NCI-H1694 treated with DMSO at 0.1 percent for 48 hours (cell line): ENCODE measurements around the gene TRO.

Experiments
- DNase-seq: peaks from one replicate; lab custom pipeline; 2025; lab: John Stamatoyannopoulos, UW

The TRO gene

DNA sequence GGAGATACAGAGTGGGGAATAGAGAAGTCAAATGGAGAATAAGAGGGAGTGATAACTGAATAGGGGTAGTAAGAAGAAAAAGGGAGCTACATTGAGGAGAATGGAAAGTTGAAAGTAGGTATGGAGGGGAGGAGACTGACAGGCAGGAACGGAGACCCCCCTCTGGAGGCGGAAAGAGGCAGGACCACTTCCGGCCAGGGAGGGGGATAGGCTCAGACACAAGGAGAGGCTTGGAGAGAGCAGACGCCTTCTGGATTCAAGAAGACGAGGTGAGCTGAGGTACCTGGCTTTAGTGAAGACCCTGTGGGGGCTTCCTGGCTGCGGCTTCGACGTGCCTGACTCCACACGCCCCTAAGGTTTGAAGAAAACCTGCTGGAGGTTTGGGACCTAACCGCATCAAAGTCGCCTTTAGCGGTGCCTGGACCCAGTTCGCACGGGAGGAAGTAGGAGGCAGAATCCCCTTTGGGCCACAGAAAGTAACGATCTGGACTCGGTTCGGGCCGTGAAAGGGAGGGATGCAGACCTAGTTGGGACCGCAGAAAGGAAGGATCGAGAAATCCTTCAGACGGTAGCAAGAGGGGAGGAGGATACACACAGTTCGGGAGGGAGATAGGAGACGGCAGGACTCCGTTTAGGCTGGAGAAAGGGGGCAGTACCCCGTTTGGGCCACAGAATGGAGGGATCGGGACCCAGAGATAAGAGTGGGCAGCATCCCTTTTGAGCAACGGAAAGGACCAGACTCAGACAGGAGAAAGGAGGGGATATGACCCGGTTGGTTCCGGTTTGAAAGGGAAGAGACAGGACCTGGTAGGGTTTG is at the start of gene TRO:
TRO (plus strand) TSS at position 215 of the 817 bp plus-strand sequence. CDS start 1,423 bp downstream, outside the sequence.
- peak; percentile 44 for DNase-seq

DNA sequence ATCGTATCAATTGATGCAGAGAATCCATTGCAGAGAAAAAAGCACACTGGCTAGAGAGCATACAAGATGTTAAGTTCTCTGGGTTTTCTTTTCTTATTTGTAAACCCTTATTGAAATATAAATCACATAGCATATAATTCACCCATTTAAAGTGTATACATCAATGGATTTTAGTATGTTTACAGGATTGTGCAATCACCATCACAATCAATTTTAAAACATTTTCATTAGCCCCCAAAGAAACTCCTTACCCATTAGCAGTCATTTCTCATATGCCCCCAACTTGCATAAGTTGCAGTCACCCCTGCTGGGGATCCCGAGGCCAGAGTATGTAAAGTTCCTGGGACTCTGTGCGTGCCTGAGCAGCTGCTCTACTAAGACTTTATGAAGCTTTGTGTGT is 34.9 kb upstream of the TRO start:
- DNase-seq: no peak

DNA sequence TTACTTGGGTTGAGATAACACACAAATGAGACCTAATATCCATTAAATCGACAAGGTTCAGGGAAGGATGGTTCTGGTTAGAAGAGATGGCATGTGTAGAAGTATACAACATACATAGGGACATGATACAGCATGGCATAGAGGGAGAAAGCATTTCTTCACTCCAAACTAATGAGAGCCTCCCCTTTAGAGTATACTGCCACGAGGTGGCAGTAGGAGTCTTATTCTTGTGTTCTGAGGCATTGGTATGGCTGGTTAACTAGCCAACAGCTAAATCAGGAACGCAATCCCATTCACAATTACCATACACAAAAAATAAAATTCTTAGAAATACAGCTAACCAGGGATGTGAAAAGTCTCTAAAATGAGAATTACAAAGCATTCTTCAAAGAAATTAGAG is 29.1 kb upstream of the TRO start:
- DNase-seq: peak; percentile 3

GRCh38 chrX:54894159-54894558 is 26.5 kb upstream of the TRO start:
- DNase-seq: no peak

DNA sequence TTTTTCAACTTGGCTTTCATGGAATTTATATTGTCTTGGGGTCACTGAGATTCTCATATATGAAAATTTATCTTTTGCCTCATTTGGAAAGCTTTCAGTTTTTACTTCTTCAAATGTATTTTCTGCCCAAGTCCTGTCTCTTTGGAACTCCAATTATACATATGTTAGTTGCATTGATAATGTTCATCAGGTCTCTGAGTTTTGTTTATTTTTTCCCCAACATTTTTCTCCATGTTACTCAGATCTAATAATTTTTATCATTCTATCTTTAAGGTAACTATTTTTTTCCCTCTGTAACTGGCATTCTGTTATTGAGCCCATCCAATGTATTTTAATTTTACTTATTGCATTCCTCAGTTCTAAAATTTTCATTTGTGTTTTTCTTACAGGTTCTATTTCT is 10.7 kb upstream of the TRO start:
- no peak for DNase-seq

DNA sequence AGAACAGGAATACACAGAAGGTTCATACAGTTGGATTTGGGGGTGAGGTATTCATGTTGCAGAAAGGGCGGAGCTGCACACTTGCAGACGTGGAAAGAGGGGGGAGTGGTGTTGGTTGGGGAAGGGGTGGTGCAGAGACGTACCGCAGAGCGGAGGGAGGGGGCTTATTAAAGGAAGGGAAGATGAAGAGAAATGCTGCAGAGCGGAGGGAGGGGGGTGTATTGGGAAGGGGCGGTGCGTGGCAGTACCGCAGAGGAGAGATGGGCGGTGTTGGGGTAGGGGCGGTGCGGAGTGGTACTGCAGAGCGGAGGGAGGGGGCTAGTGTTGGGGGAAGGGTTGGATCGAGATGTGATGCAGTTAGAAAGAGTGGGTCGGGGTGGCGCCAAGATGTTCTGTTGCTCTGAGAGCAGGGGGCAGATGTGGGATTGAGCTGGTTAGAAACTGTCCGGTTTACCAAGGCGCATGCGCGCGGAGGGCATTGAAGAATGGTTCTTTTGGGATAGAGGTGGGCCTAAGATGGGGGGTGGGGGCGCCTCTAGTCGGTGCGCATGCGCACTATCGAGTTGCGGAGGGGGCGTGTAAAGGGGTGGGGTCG is 900 bp downstream of the TRO start:
- DNase-seq: peak; percentile 67

DNA sequence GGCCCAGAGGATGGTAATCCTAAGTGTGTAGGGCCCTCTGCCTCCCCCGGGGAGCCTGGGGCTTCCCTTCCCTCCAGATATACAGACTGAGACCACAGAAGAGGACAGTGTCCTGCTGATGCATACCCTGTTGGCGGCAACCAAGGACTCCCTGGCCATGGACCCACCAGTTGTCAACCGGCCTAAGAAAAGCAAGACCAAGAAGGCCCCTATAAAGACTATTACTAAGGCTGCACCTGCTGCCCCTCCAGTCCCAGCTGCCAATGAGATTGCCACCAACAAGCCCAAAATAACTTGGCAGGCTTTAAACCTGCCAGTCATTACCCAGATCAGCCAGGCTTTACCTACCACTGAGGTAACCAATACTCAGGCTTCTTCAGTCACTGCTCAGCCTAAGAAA is 1.9 kb downstream of the TRO start:
- no peak for DNase-seq

- DNase-seq: no peak
Measured at GRCh38 chrX:54923376-54923775, 2.8 kb downstream of the TRO start.

DNA sequence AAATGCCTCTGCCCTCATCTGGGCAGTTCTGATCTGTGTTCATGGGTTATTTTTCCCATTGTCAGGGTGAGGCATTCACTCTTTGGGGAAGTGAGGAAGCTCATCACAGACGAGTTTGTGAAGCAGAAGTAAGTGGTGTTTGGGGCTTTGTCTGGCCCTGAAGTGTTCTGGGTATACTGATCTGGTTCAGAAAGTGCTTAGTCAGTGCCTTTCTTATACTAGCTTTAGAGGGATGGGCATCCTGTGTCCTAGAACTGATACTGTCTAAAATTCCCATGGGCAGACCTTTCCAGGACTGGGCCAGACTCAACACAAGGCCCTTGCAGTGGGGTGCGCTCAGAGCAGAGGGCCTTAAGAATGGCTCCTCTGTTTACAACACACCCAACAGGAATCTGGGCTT is 6.4 kb downstream of the TRO start:
- DNase-seq: no peak

DNA sequence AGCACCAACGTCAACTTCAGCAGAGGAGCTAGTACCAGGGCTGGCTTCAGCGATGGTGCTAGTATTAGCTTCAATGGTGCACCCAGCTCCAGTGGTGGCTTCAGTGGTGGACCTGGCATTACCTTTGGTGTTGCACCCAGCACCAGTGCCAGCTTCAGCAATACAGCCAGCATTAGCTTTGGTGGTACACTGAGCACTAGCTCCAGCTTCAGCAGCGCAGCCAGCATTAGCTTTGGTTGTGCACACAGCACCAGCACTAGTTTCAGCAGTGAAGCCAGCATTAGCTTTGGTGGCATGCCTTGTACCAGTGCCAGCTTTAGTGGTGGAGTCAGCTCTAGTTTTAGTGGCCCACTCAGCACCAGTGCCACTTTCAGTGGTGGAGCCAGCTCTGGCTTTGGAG is 8.3 kb downstream of the TRO start:
- DNase-seq: no peak

DNA sequence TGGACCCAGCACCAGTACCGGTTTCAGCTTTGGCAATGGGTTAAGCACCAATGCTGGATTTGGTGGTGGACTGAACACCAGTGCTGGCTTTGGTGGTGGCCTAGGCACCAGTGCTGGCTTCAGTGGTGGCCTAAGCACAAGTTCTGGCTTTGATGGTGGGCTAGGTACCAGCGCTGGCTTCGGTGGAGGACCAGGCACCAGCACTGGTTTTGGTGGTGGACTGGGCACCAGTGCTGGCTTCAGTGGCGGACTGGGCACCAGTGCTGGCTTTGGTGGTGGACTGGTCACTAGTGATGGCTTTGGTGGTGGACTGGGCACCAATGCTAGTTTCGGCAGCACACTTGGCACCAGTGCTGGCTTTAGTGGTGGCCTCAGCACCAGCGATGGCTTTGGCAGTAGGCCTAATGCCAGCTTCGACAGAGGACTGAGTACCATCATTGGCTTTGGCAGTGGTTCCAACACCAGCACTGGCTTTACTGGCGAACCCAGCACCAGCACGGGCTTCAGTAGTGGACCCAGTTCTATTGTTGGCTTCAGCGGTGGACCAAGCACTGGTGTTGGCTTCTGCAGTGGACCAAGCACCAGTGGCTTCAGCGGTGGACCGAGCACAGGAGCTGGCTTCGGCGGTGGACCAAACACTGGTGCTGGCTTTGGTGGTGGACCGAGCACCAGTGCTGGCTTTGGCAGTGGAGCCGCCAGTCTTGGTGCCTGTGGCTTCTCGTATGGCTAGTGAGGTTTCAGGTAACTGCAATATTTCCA is 9.8 kb downstream of the TRO start:
- no peak for DNase-seq

- DNase-seq: no peak
Measured at GRCh38 chrX:54931107-54931506, 10.5 kb downstream of the TRO start.

- DNase-seq: no peak
Measured at GRCh38 chrX:54933150-54933826, 12.7 kb downstream of the TRO start.

- DNase-seq: no peak
Measured at GRCh38 chrX:54934058-54934457, 13.4 kb downstream of the TRO start.

DNA sequence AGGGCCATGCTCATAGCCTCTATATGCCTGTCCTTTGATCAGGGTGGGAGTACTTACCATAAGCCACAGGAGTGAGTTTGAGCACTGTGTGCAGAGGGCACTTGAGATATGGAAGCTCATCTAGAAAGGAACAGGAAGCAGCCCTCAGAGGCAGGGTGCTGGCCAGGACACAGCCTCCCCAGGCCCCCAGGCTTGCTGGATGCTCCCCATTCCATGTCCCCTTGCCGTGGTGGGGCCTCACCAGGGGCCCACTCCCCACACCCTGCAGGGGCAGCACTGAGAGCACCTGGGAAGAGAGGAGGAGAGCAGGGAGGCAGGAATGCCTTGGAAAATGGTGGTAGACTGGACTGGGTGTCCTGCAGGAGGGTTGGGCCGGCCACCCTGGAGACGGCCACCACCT is 14.3 kb downstream of the TRO start:
- no peak for DNase-seq

GRCh38 chrX:54935306-54935705 is 14.7 kb downstream of the TRO start:
- no peak for DNase-seq

DNA sequence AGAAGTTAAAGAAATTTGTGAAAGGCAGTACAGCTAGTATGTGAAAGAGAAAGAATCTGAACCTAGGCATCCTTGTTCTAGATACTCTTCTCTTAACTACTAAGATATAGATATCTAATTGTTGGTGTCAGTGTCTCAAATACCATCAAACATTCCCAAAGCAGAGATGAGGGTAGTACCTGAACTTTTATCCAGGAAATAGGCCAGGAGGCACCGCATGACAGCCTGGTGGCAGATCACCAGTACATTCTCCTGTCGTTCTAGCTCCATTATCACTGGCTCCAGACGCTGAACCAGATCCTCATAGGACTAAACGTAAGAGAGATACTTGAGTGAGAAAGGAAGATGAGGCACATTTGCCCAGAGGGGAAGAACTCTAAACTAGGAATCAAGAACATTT is 16.8 kb downstream of the TRO start:
- no peak for DNase-seq

- no peak for DNase-seq
Measured at GRCh38 chrX:54944816-54945215, 24.2 kb downstream of the TRO start.

DNA sequence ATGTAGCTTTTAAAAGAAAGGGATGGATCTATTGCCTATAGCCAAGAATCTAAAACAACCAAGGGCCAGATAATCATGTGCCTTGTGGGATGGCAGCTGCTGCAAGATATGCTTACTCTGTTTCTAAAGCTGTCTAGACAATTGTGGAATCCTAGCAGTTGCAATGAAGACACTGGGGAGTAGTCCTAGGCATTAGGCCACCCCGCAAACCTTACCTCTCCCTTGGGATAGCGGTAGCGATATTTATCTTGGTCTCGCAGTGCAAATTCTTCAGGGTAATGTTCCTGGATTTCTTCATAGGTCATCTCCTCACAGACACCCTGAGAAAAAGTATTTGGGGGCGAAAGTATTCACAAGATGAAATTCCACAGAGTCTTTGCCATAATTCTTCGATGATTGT is 24.6 kb downstream of the TRO start:
- DNase-seq: no peak

DNA sequence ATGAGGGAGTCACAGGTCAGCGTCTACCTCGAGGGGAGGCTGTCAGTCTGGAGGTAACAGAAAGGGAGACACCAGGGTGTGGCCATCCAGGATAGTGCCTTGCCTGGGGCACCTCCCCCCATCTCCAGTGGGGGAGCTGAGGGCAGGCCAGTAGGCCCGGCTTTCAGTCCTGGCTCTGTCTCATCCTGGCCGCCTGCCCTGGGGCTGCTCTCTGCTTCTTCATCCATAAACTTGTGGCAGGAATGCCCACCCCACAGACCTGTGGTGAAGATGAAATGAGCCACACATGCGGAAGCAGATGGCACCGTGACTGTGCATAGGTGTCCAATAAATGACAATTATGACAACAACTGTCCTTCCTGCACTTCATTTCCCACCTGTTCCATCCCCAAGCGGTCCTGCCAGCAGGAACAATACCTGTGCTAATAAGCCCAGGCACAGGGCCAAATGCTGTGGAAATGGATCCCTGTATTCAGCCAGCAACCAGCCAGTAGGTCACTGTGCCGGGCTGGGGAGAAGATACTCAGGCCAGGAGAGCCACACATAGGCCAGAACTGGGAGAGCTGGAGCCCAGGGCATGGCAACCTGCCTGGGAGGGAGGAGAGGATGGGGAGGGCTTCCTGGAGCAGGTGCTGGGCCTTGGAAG is 30.2 kb downstream of the TRO start:
- DNase-seq: no peak

DNA sequence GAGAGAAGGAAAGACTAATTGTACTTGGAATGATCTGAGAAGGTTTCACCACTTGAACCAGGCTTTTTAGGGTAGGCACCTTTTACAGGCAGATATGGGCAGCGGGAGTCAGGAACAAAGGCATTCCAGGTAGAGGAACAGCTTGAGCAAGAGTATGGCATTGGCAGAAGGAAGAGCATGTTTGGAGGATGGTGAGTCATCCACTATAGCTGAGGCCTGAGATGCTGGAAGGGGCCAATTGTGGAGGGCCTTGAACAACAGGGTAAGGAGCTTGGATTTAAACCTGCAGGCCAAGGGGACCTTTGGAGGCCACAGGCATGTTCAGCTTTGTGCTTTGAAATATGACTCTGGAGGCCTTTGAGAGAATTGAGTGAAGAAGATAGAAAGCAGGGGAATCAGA is 41.1 kb downstream of the TRO start:
- no peak for DNase-seq
